B cell (primary cell): Measurements from ENCODE around the gene SART3. TPM values are rescaled to one million over a fixed set of nuclear protein-coding genes. Genes with fewer than 3 reads are reported as not detected.
A peak's percentile ranks its signal among the peaks of the same experiment; 100 is the strongest.

Source experiments
- ATAC-seq: fragments of 200-7000 bp; cut with Tn5 transposase; one replicate; pipeline ENCODE4 v1.10.0; 2021; ENCODE audit warnings: low read depth, mild to moderate bottlenecking, moderate number of reproducible peaks, moderate library complexity
- CTCF ChIA-PET: fragments of 350-600 bp; sonication (Branson Sonifier 250); formaldehyde crosslinking; loops from one replicate; lab custom pipeline; 2021; ENCODE audit warnings: antibody characterized with exemption, inconsistent platforms; lab: Charles Lee
- POLR2A ChIA-PET: fragments of 350-600 bp; sonication (Branson Sonifier 250); formaldehyde crosslinking; loops from one replicate; lab custom pipeline; 2021; ENCODE audit warnings: antibody characterized with exemption; lab: Charles Lee
- DNase-seq: peaks from one replicate; pipeline ENCODE4 v3.0.0; 2013
- H2AFZ ChIP-seq: 2 replicates; pipeline ENCODE4 v1.6.1; 2012; ENCODE audit warnings: mild to moderate bottlenecking, low read depth, low read length; ENCODE audit not compliant: insufficient read depth, poor library complexity, severe bottlenecking
- H3K27ac ChIP-seq, 2 donors: 1 replicate in 1 of 2; 2 replicates in 1 of 2; pipeline ENCODE4 v1.5.1; 2012 to 2013; ENCODE audit warnings: low read length in 2 of 2, mild to moderate bottlenecking in 2 of 2, moderate library complexity in 1 of 2
- H3K27me3 ChIP-seq, 4 experiments: fragments of 200-600 bp in 1 of 4; sonication (generic) in 1 of 4; replicated peaks in 1 of 4; 1 replicate in 2 of 4; 2 replicates in 2 of 4; pipeline versions ENCODE4 v1.6.1 to v1.7.0; 2013 to 2016; ENCODE audit warnings: low read length in 3 of 4, mild to moderate bottlenecking in 2 of 4, mixed read lengths in 1 of 4, moderate library complexity in 1 of 4; ENCODE audit not compliant: insufficient read depth in 4 of 4, control insufficient read depth in 3 of 4; ENCODE audit errors: control extremely low read depth in 1 of 4
- H3K36me3 ChIP-seq, 2 experiments: replicated peaks in 1 of 2; 1 replicate in 1 of 2; 2 replicates in 1 of 2; pipeline versions ENCODE4 v1.6.1 to v1.7.1; 2013; ENCODE audit warnings: low read length in 1 of 2; ENCODE audit not compliant: insufficient read depth in 2 of 2, control insufficient read depth in 1 of 2; ENCODE audit errors: control extremely low read depth in 1 of 2, extremely low read depth in 1 of 2
- H3K4me1 ChIP-seq, 2 donors: fragments of 200-600 bp in 1 of 2; sonication (generic) in 1 of 2; 1 replicate in 1 of 2; 2 replicates in 1 of 2; pipeline versions ENCODE4 v1.5.1 to v1.6.1; 2013 to 2017; ENCODE audit warnings: low read length in 2 of 2; ENCODE audit not compliant: control insufficient read depth in 2 of 2, insufficient read depth in 2 of 2
- H3K4me2 ChIP-seq: replicated peaks from 2 replicates; pipeline ENCODE3; 2012; ENCODE audit warnings: mild to moderate bottlenecking, low read depth, low read length; ENCODE audit not compliant: poor library complexity, severe bottlenecking
- H3K4me3 ChIP-seq, 5 experiments: fragments of 200-600 bp in 1 of 5; sonication (generic) in 1 of 5; 1 replicate in 3 of 5; 2 replicates in 2 of 5; pipeline versions ENCODE4 v1.5.1 to v1.7.0; 2011 to 2016; ENCODE audit warnings: low read length in 4 of 5, mild to moderate bottlenecking in 4 of 5, low read depth in 2 of 5, control low read depth in 1 of 5, moderate library complexity in 1 of 5; ENCODE audit not compliant: insufficient read depth in 1 of 5; ENCODE audit errors: control extremely low read depth in 1 of 5, extremely low read depth in 1 of 5
- H3K79me2 ChIP-seq: fragments of 200-600 bp; sonication (generic); one replicate; pipeline ENCODE4 v1.6.0; 2016; ENCODE audit warnings: low read length; ENCODE audit not compliant: control insufficient read depth, insufficient read depth
- H3K9ac ChIP-seq: fragments of 200-600 bp; sonication (generic); 2 replicates; pipeline ENCODE4 v1.6.1; 2017; ENCODE audit warnings: mild to moderate bottlenecking, low read length, moderate library complexity
- H3K9me3 ChIP-seq, 3 donors: one replicate each; pipeline versions ENCODE4 v1.6.1 to v1.7.1; 2013; ENCODE audit warnings: low read length in 2 of 3; ENCODE audit not compliant: control insufficient read depth in 2 of 3, insufficient read depth in 1 of 3; ENCODE audit errors: control extremely low read depth in 1 of 3
- H4K20me1 ChIP-seq: 2 replicates; pipeline ENCODE4 v1.6.0; 2012; ENCODE audit warnings: mild to moderate bottlenecking, low read length; ENCODE audit not compliant: insufficient read depth, control insufficient read depth, poor library complexity, severe bottlenecking
- H3K27ac Mint-ChIP-seq: one replicate; pipeline ENCODE4 v1.8.0; 2021; ENCODE audit warnings: mixed read lengths
- H3K27me3 Mint-ChIP-seq: one replicate; pipeline ENCODE4 v1.8.0; 2021; ENCODE audit warnings: mixed read lengths
- H3K4me1 Mint-ChIP-seq: one replicate; pipeline ENCODE4 v1.8.0; 2021; ENCODE audit warnings: mixed read lengths
- H3K4me3 Mint-ChIP-seq: one replicate; pipeline ENCODE4 v1.8.0; 2021; ENCODE audit warnings: mixed read lengths
- H3K9me3 Mint-ChIP-seq: one replicate; pipeline ENCODE4 v1.8.0; 2022; ENCODE audit warnings: mixed read lengths; ENCODE audit not compliant: insufficient read depth
- EZH2 ChIP-seq: IDR thresholded peaks from 2 replicates; pipeline ENCODE4 v1.6.1; 2012; ENCODE audit warnings: borderline replicate concordance, low read depth, mild to moderate bottlenecking, moderate library complexity, low read length; ENCODE audit not compliant: insufficient read depth, poor library complexity, severe bottlenecking
- WGBS: methylation state at CpG from one replicate; pipeline ENCODE4 v1.1.5; 2013; ENCODE audit warnings: missing lambda C conversion rate; ENCODE audit not compliant: insufficient coverage; 5-methylcytosine and 5-hydroxymethylcytosine counted together
- intact Hi-C: fragments of 100-400 bp; cut with micrococcal nuclease; formaldehyde crosslinking; loops from one replicate; pipeline ENCODE4 v1.10.0; 2022
- polyA plus RNA-seq: library from polyadenylated mRNA; depleted of rRNA; stranded (reverse); fragments of >200 nt; gene quantifications from 2 replicates; pipeline ENCODE4 v1.2.3, GENCODE V29; 2012
- total RNA-seq, 2 donors: library from RNA; stranded (reverse); fragments of 120-200 nt in 1 of 2; gene quantifications; 1 replicate in 1 of 2; 2 replicates in 1 of 2; pipeline versions ENCODE4 v1.2.3 to v1.2.4, GENCODE V29; 2013 to 2022
- TF ChIP-seq, protein P1 (sequence below): fragments of 200-600 bp; IDR thresholded peaks from one replicate; pipeline ENCODE4 v1.8.0; 2022; ENCODE audit warnings: antibody characterized with exemption, mild to moderate bottlenecking

The SART3 gene
- total and polyA plus RNA-seq, 2 donors (not counting 1 experiment from before 2014, with no cell fraction given): 24.1 to 131 TPM

DNA sequence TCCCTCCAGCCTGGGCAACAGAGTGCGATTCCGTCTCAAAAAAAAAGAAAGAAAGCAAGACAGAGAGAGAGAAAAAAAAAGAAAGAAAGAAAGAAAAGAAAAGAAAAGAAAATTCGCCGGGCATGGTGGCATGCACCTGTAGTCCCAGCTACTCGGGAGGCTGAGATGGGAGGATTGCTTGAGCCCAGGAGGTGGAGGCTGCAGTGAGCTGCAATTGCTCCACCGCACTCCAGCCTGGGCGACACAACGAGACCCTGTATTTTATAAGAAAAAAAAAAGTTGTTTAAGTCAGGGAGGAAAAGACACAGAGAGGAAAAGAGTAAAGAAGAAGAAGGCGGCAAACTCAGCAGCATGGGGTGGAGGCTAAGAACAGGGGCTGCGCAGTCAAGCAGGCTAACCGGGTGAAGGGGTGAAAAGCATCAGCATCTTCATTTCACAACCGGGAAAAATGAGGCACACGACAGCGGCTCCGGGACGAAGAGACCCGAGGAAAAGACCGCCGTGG lies 46.5 kb downstream of the SART3 start:
- H3K4me3 Mint-ChIP-seq: peak overlapping the region; percentile 96
- H3K27ac Mint-ChIP-seq: peak overlapping the region; percentile 87
- peaks cover 1 to 17% of the 10 kb centered on the region in 2 experiments for H3K36me3 ChIP-seq
- peak overlapping the region; percentile 16 to 97 (median 93) for H3K4me3 ChIP-seq
- ATAC-seq: peak; percentile 7
- H3K9me3 Mint-ChIP-seq: no peaks in the 10 kb centered on the region
- H3K27me3 ChIP-seq: no peaks in the 10 kb centered on the region
- POLR2A ChIA-PET: interaction anchor here (0.5 kb wide), 1 partner anchor 45 kb away, joined by 4 read pairs; no protein-coding TSS in a partner anchor
- TF ChIP-seq, protein P1, sequence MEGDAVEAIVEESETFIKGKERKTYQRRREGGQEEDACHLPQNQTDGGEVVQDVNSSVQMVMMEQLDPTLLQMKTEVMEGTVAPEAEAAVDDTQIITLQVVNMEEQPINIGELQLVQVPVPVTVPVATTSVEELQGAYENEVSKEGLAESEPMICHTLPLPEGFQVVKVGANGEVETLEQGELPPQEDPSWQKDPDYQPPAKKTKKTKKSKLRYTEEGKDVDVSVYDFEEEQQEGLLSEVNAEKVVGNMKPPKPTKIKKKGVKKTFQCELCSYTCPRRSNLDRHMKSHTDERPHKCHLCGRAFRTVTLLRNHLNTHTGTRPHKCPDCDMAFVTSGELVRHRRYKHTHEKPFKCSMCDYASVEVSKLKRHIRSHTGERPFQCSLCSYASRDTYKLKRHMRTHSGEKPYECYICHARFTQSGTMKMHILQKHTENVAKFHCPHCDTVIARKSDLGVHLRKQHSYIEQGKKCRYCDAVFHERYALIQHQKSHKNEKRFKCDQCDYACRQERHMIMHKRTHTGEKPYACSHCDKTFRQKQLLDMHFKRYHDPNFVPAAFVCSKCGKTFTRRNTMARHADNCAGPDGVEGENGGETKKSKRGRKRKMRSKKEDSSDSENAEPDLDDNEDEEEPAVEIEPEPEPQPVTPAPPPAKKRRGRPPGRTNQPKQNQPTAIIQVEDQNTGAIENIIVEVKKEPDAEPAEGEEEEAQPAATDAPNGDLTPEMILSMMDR: no peak
- TF ChIP-seq EZH2: no peak
- H3K4me2 ChIP-seq: peak overlapping the region; percentile 95
- peak overlapping the region; percentile 5 to 49 for H3K27ac ChIP-seq
- H3K27me3 Mint-ChIP-seq: no peaks in the 10 kb centered on the region
- WGBS: 26% methylated on average over 17 of the region's 19 CpGs
- DNase-seq: no peak
- H2AFZ ChIP-seq: peak overlapping the region; percentile 92
- peaks cover 8% of the 10 kb centered on the region for H3K79me2 ChIP-seq
- intact Hi-C loops: loop anchor here (2.0 to 5.0 kb wide), 2 partner anchors 118 to 612 kb away; partner anchors contain the start of gene SELPLG
- no peaks in the 10 kb centered on the region for H3K9me3 ChIP-seq
- H3K4me1 ChIP-seq: peaks cover 13 to 30% of the 10 kb centered on the region in 2 donors
- CTCF ChIA-PET: no interaction called here
- no peaks in the 10 kb centered on the region for H4K20me1 ChIP-seq
- peak overlapping the region; percentile 84 for H3K9ac ChIP-seq
- H3K4me1 Mint-ChIP-seq: peaks cover 37% of the 10 kb centered on the region
